GM11168 (cell line): ENCODE data around the gene OXER1.

Experiments used
- in situ Hi-C: fragments of 300-500 bp; cut with MboI; formaldehyde crosslinking; loops from one replicate; pipeline ENCODE4 v1.12.0; 2022; ENCODE audit warnings: low sequenced_read_pairs; ENCODE audit not compliant: unreplicated experiment

OXER1 gene

DNA sequence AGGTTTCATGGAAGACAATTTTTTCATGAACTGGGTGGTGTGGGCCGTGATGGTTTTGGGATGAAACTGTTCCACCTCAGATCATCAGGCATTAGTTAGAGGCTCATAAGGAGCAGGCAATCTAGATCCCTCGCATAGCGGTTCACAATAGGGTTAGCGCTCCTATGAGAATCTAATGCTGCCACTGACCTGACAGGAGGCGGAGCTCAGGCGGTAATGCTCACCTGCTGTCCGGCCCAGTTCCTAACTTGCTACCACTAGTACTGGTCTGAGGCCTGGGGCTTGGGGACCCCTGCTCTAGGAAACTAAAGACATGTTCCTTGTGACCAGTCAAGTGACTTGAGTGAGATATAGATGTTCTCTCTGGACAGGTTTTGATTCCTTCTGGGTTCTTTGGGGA is 49.2 kb downstream of the OXER1 start:
- in situ Hi-C loops, result no loop called here

DNA sequence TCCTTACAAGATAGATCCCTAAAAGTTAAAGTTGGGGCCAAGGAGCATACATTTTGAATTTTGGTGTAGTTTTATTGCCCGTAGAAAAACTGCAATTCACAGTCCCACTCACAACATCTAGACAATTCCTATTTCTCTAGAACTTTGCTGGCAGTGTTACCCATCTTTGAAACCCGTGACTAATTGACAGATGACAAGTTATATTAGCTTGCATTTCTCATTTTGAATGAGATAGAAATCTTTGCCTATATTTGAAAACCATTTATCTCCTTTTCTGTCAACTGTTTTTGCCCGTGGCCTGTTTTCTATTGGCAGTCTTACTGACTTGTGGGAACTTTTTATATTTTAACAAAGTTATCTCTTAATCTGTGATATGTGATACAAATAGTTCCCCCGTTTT is 50.0 kb downstream of the OXER1 start:
- in situ Hi-C loops, result no loop called here

DNA sequence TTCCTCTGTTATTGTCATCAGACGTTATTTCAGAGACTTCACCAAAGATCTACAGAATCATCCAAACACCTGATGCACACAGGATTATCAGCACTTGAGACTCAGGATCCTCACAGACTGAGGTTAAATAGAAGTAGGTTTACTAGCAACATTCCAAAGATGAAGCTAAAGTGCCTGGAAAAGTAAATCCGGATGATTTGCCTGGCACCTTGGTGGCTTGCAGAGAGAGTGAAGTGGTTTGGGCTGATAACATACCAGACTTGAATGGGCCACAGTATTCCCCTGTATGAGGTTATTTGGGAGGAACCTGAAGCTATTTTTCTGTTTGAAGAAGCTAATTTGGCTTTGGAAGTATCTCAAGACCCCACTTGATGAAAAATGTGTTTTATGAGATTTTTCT is 51.0 kb downstream of the OXER1 start:
- in situ Hi-C loops, result no loop called here
